ENCODE results near the gene CD7.

CD7 gene

DNA sequence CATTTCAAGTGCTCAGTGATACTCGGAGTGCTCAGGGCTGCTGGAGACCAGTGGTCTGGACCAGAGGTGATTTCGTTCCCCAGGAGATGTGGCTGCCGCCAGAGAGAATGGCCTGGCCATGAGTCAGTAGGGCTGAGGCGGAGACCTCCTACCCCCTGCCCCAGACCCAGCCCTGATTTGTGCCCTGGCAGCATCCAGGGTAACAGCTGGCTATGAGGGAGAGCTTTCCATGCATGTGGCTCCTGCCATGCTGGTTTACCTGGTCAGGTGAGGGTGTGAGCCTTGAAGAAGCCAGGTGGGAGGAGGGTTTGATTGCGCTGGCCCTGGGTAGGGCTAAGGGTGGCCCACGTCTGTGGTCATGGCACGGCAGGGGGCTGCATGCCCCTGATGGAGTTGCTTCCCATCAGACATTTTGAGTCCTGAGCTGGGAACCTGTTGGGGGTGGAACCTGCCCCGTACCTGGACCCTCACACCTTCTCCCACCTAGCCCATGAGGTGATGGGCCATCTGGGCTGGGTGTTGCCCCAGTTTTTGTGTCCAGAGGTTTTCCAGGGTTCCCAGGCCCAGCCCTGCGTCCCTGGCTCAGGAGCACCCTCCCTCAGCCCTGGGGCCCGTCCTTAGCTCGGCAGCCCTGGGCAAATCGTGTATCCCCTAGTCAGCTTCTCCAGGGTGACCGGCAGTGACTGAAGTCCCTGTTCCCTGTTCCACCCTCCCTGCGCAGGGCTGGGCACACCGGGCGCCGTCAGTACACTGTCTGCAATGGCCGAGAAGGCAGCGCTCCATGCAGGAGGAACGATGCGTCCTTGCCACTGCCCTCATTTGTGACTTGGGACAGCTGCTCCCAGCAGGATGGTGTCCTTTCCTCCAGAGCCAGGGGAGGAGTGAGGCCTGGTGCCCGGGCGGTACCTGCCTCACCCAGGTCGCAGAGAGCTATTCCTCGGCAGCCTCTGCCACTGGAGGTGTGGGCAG lies 34.9 kb downstream of the CD7 start:
- DNase-seq (ENCODE audit: extremely low read depth in 1 of 2, low read depth in 1 of 2), result no peak

DNA sequence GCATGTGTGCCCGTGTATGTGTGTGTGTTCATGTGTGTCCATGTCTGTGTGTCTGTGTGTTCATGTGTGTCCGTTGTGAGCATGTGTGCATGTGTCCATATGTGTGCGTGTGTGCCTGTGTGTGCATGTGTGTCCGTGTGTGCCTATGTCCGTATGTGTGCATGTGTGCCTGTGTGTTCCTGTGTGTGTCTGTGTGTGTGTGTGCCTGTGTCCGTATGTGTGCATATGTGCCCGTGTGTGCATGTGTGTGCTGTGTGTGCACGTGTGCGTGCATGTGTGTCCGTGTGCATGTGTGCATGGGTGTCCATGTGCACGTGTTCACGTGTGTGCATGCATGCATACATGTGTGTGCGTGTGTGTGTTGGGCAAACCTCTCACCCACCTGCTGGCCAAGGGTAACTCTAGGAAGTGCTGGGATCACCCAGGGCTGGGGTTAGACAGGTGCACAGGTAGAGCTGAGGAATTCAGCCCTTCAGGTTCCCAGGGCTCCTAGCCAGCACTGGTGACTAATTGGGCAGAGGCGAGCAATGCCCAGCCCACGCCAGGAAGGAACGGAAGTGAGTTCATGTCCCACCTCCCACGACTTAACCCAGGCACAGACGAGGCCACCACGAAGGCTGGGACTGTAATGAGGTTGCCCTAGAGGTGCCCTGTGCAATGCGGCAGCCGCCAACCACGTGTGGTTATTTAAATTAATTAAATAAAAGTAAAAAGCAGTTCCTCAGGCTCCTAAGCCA lies 35.7 kb downstream of the CD7 start:
- DNase-seq (ENCODE audit: extremely low read depth in 1 of 2, low read depth in 1 of 2), result no peak

DNA sequence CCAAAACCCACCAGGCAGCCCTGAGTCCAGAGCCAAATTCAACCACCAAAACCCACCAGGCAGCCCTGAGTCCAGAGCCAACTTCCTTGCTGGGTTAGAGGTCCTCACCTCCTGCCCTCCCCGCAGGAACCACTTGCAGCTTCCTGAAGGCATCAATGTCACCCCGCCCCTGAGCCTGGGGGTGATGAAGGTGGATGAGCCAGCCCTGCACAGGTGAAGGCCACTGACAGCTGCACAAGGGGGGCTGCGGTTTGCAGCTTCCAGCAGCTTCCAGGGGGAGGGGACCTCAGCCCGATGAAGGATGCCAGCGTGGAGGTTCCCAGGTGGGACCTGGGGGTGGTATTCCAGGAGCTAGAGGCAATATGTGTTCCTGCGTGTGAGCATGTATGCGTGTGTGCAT lies 36.3 kb downstream of the CD7 start:
- DNase-seq (ENCODE audit: extremely low read depth in 1 of 2, low read depth in 1 of 2), result no peak

DNA sequence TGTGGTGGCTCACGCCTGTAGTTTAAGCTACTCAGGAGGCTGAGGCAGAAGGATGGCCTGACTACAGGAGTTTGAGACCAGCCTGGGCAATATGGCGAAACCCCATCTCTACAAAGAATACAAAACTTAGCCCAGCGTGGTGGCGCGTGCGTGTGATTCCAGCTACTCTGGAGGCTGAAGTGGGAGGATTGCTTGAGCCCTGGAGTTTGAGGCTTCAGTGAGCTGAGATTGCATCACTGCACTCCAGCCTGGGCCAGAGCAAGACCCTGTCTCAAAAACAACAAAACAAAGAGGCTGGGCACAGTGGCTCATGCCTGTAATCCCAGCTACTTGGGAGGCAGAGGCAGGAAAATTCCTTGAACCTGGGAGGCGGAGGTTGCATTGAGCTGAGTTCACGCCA lies 36.9 kb downstream of the CD7 start:
- no peak for DNase-seq (ENCODE audit: extremely low read depth in 1 of 2, low read depth in 1 of 2)

DNA sequence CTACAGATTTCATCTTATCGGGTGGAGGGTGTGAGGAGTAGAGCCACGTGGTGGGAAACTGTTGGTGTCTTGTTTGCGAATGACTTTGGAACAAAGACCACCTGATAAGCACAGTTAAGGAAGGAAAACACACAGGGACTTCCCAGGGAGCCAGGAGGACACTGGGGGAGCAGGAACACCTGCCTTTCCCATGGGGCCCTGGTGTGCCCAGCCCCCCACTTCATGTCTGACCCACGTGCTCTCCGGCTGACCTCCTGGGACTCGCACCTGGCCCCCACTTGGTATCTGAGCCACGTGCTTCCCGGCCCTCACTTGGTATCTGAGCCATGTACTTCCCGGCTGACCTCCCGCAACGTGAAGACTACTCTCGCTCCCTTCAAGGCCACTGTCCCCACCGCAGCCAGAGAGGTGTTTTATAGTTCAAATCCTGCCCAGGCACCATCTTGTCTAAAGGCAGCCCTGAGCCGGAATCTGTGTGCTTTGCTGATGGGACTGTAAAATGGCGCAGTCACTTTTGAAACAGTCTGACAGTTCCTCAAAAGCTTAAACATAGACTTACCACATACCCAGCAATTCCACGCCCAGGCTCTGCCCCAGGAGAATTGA lies 38.5 kb downstream of the CD7 start:
- no peak for DNase-seq (ENCODE audit: extremely low read depth in 1 of 2, low read depth in 1 of 2)

DNA sequence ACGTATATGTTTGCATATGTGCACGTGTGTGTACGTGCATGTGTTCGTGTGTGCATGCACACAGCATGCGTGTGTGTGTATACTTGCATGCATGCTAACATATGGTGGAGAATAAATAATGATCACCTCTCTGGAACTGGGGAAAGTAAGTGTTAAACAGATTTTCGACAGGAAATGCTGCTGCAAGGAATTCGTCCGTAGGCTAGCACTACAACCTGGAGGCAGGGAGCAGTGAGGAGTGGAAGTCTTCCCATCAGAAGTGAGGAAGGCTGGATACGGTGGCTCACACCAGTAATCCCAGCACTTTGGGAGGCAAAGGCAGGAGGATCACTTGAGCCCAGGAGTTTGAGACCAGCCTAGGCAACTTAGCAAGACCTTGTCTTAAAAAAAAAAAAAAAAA lies 39.1 kb downstream of the CD7 start:
- DNase-seq (ENCODE audit: extremely low read depth in 1 of 2, low read depth in 1 of 2), result no peak

DNA sequence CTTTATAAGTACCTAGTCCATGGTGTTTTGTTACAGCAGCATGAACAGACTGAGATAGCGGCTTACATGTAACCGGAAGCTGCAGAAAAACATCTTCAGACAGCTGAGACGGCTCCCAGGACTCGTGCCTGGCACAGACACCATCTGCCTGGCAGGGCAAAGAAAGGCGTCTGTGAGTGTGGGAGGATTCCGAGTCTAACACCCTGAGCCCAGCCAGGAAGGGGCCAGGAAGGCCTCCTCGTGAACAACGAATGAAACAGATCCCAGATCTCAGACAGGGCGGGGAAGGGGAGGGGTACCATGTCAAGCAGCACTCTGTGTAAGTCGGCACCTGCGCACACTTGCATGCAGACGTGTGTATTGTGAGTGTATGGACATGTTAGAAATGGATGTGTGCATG lies 39.6 kb downstream of the CD7 start:
- DNase-seq (ENCODE audit: extremely low read depth in 1 of 2, low read depth in 1 of 2), result no peak

DNA sequence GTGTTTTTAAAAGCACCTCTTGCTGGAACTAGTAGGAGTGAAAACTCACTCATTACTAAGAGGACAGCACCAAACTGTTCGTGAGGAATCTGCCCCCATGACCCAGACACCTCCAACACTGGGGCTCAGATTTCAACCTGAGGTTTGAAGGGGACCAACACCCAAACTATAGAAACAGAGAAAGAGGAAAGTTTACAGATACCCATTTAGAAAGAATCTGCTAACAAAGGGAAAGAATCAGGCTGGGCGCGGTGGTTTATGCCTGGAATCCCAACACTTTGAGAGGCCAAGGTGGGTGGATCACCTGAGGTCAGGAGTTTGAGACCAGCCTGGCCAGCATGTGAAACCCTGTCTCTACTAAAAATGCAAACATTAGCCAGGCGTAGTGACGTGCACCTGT lies 40.5 kb downstream of the CD7 start:
- DNase-seq (ENCODE audit: extremely low read depth in 1 of 2, low read depth in 1 of 2), result no peak

DNA sequence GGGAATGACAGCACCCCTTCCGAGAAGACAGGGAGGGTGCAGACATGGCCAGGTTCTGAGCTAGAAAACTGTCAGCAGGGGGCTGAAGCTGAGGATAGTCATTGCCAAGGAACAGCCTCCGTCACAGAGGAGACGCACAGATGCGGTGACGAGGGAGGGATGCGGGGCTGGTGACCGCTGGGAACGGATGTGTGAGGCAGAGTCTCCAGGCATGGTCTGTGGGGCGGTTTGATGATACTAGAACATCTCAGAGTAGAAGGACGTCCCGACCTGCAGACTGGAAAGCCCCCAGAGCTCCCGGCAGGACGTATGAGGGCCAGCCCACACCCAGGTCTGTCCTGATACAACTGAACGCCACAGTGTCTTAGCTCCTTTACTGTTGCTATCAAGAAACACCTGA lies 42.1 kb downstream of the CD7 start:
- no peak for DNase-seq (ENCODE audit: extremely low read depth in 1 of 2, low read depth in 1 of 2)

DNA sequence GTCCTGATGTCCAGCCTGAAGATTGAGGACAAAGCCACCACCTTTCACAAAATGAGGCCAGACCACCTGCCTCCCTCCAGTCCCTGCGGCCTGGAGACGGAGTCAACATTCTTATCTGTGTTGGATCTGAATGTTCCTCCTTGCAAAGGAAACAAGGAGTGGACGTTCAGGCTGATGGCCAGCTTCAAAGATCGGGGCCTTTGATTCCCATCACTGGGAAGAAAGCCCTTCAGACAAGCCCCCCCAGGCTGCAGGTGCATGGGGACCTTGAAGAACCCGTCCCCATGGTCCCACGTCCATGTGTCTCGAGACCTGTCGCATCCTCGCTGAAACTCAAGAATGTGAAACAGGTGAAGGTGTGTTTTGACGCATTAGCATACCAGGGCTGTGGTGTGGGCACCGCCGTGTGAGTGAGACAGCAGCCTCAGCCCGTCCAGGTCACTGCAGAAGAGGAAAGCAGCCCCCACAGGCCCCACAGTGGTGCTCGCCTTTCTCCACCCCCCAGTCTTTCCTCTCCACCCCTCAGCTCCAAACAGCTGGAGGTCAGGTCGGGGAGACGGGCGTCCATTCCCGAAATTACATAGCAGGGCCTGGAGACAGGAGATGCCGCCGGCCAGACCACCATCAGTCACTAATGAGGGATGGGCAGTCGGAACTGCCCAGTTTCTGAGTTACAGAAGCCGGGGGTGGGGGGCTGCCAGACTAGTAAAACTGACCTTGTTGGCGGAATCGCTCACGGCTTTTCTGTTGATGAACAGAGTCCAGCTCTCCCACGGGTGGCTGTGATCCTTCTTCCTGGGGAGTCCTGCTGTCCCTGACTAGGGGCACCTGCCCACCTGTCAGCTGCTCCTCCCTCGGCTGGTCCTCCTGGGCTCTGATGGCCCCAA lies 43.0 kb downstream of the CD7 start:
- no peak for DNase-seq (ENCODE audit: extremely low read depth in 1 of 2, low read depth in 1 of 2)

DNA sequence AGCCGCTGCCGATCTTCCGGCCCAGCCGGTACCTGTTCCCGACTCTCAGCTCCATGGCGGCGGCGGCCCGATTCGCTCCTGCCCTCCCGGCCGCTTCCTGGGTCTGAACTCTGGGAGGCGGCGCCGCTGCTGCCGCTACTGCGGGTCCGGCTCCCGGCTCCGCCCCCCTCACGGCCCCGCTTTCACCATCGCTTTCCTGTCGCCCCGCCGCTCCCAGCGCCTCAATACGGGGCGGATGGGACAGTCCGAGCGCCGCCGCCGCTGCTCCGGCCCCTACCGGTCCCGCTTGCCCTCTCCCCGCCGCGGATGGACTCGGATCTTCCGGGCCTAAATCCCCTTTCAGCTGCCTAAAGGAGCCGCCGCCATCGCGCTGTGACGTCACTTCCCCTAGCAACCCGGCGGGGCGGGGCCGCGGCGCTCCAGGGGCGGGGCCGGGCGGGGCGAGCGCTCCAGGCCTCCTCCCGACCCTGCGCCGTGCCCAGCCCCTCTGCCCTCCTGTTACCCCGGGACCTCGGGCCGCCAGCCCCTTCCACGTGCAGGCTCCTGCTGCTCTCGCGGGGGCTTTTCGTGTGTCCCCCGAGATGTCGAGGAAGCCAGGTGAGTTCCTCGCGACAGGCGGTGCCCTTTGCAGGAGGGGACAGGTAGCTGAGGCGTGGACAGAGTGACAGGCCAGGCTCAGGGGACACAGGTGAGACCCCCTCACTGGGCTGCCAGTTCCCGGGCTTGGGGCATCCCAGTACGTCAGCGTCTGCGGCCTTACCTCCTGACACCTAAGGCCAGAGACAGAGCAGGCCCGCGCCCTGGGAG lies 43.9 kb downstream of the CD7 start, which contains the start of gene CSNK1D:
CSNK1D (minus strand) TSS at position 374 of the 807 bp plus-strand sequence; CDS start at position 55, 319 bp downstream.
- peak; percentile 84 to 87 for DNase-seq (ENCODE audit: extremely low read depth in 1 of 2, low read depth in 1 of 2)

DNA sequence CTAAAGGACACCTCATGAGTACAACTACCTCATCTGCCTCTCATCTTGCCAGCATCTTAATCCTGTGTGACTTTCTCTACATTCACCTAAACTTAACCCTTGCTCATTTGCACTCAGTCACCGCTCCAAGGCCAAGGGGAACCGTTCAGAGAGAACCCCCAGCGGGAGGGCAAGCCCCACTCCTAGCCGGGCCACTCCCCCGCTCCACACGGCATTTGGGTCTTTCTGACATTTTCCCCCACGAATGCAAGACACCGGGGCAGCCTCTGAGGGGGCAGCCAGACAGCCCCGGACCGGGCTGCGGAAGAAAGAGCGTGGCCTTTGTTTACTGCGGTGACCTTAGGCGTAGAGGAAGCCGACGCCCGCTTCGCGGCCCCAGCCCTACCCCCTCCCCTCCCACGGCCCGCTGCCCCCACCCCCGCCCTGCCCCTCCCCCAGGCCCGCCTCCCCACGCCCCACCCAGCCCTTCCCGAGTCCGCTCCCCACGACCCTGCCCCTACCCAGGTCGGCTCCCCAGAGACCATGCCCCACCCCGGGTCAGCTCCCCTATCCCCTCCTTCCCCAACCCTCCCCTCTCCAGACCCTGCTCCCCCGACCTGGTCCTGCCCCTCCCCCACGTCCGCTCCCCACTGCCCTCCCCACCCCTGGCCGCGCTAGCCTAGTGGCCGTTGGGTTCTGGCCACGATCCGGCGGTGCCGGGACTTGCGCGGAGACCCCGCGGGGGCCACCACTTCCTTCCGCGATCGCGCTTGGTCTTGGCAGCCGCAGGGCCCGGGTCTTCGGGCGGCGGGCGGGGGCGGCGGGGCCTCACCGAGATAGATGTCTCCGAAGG lies 44.7 kb downstream of the CD7 start:
- no peak for DNase-seq (ENCODE audit: extremely low read depth in 1 of 2, low read depth in 1 of 2)

DNA sequence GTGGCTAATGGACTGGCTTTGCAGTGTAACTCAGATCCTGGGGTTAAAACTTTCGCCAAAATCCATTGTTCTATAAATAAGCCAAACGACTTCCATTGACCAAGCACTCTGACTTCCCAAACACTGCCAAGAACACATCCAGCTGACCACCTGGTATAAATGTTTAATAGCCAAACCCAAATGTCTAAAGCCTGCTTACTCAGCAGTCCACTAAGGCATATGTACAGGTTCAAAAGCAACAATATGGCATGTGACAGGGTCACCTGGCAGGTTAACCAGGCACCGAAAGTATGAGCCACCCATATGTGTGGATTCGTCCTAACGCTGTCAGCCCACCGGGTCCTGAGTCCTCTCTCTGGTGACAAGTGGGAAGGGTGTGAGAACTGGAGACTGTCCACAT lies 46.0 kb downstream of the CD7 start:
- DNase-seq (ENCODE audit: extremely low read depth in 1 of 2, low read depth in 1 of 2), result no peak

DNA sequence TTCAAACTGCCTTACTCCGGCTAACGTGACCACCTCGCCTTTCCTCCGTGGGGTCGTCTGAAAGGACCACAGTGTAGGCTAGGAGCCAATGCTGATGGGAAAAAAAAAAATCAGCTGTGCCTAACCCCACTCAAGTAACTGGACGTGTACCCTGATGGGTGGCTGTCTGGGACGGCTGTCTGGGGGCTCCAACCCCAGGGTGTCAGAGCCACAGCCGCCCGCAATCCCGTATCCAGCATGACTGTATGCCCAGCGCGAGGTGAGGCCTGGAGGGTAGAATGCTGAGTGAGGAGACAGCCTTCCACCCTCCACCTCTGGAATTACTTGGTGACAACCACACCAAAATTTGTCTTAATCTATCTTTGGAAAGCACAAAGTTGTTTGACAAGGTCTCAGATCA lies 46.8 kb downstream of the CD7 start:
- no peak for DNase-seq (ENCODE audit: extremely low read depth in 1 of 2, low read depth in 1 of 2)

DNA sequence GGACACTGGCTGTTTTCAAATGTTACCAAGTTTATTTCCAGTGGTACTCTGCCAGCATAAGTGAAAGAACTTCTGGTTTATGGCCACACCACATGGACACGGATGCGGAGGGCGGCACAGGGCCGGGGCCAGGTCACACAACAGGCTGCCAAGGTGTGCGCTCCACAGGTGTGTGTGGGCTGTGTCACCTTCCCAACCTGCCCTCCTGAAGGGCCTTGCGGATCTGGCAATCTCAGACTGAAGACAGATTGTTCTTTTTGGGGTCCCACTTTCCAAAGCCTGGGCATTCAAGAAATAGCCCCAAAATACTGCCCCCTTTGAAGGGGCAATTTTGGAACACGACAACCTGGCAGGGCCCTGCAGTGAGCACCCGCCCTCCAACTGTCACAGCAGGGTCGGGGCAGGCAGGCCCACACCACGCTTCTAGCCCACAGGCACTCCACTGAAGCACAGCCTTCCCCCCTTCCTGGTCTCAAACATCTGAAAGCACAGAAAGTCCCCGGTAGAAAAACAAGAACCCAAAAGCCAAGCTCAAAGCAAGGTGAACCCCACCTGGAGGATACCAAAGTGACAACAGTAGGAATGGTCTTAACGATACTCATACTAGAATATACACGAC lies 47.4 kb downstream of the CD7 start:
- no peak for DNase-seq (ENCODE audit: extremely low read depth in 1 of 2, low read depth in 1 of 2)

DNA sequence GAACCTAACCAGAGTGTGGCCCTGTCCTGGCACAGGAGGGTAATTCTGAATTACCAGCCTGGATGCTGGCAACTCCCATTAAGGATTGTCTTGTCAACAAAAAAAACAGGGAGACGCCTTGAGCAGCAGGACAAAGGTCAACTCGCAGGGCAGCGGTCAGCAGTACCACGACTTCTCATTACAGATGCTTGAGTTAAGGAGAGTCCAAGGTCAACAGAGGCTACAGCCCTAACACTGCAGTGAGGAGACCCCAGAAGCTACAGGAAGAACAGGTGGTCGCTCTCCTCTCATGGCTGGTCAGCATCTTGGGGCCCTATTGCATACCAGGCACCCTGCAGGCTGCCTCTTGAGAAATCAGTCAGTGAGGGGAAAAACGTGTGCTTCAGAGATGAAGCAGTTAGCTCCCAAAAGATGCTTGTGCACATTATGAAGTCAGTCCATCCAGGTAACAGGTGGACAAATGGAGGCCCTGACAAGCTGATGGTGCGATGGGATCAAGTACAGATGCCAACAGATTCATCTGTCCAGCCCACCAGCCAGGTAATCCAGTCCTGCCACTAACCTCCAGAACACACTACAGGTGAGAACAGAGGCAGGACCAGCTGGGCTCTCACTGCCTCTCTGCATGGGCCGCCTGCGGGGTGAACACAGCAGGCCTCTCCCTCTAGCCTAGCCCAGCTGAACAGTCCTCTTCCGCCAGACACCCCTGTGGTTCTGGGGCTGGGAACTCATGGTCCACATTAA lies 48.1 kb downstream of the CD7 start:
- no peak for DNase-seq (ENCODE audit: extremely low read depth in 1 of 2, low read depth in 1 of 2)

DNA sequence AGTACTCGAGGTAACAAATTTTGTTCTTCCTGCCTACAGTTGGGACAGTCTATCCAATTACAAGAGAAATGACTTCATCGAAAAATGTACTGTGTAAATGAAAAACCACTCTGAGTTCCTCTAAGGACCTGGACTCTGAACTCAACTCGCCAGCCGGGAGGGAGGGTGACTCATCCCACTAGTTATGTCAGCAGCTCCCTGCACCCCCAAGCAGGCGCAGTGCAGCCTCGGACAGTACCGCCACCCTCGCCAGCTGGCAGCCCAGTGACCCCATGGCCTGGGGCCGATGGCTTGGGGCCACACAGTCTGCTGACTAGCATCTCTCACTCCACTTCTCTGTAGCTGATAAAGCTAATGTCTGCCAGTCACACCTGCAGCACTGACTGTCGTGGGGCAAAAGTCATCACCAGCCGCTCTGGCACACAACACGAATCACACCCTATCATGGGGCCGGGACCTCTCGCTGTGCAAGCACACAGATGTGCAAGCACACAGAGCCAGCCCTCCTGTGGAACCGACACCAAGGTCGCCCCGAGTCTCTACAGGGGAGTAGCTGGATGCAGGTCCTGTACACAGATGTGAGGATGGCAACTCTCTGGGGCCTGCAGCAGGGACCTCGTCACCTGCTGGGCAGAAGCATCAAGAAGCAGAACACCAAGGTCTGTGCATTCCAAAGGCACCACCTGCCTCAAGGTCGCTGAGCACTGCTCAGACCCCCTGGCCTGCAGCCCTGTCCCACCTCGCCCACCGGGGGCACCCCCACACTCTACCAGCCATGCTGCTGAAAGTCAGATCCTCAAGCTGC lies 49.6 kb downstream of the CD7 start:
- DNase-seq (ENCODE audit: extremely low read depth in 1 of 2, low read depth in 1 of 2), result peak in 1 of 2 donors; percentile 37

Measured in stimulated activated CD8-positive, alpha-beta memory T cell treated with anti-CD3 and anti-CD28 coated beads, Interleukin-7, amount 100 ng/mL, for 48 hours (primary cell).